GM21528 (cell line): ENCODE measurements around the gene RGS11.
"Not testable (repeated sequence)": the region's sequence is repeated elsewhere in the genome, so short reads cannot be mapped to it uniquely, and the experiment has no call there.

ENCODE experiments used
- ATAC-seq: cut with Tn5 transposase; IDR thresholded peaks from one replicate; pipeline ENCODE4 v1.9.1; 2021; ENCODE audit warnings: mild to moderate bottlenecking, moderate library complexity; ENCODE audit not compliant: unreplicated experiment, low FRiP score

RGS11 gene

DNA sequence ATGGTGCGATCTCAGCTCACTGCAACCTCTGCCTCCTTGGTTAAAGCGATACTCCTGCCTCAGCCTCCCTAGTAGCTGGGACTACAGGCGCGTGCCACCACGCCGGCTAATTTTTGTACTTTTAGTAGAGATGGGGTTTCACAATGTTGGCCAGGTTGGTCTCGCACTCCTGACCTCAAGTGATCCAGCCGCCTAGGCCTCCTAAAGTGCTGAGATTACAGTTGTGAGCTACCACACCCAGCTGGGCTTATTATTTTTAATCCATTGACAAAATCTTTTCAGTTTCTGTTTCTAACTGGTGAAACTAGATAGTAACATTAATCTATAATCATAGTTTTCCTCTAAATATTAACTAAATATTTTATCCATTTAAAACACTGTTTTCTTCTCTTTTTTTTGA, 35.2 kb downstream of the RGS11 start:
- ATAC-seq = no peak

DNA sequence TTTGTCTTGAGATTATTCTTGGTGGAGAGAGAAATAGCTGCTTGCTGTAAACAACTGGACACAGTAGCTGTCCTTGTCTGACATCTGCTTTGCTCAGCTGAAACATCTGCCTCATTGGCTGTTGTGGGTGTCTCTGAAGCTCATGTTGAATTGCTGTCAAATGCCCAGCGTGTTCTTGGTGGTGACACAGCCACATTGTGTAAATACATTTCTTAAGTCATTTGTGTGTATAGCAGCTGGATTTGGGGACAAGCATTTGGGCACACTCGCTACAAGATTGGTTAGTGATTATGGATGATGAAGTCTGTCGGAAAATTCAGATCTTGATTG, 35.8 kb downstream of the RGS11 start:
- ATAC-seq = no peak

DNA sequence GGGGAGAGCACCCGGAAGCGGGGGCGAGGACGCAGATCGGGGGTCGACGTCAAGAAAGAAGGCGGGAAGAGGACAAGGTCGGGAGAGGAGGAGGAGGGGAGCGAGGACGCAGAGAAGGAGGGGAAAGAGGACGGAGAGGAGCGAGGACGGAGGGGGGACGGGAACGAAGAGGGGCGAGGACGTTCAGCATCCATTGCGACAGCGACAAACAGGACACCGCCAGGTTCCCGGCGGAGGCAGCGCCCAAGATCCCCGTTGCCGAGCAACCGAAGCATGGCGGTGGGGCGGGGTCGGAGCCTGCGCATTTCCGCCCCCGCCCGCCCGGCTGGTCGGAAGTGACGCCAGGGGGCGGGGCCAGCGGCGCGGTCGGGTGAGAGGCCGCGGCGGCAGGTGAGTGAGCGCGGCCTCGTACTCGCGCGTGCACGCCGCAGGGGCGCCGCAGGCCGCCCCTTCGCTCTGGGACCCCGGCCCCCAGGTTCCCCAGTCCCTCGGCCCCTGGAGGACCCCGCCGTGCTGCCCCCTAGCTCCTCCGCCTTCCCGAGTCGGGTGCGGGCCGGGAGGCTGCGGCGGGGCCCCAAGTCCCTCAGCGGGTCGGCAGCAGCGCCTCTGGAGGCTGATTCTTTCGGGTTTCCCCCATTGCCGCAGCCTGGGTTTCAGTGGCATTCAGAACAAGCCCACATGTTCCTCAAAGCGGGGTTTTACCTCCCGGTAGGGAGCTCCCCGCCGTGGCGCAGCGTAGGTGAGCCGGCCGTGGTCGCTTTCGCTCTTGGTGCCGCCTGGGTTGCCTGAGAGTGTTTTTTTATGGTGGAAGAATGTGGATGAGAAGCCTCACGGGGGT, 41.1 kb downstream of the RGS11 start, which contains the start of gene FAM234A:
Gene FAM234A (plus strand): TSS at position 354 of the 838 bp plus-strand sequence. CDS start 19,593 bp downstream, outside the sequence.
- ATAC-seq = peak; percentile 80

DNA sequence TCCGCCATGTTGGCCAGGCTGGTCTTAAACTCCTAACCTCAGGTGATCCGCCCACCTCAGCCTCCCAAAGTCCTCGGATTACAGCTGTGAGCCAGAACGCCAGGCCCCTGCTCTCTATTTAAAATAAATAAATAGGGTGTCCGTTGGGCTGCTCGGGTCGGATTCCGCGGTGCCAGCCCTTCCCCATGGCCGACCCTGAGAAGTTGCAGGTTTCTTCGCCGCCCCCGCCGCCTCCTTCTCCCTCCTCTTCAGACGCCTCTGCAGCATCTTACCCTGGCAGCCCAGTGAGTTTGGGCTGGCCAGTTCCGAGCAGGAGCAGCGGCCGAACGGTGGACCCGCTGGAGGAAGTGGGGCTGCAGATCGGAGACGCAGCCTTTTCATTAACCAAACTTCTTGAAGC, 44.8 kb downstream of the RGS11 start:
- ATAC-seq = no peak

DNA sequence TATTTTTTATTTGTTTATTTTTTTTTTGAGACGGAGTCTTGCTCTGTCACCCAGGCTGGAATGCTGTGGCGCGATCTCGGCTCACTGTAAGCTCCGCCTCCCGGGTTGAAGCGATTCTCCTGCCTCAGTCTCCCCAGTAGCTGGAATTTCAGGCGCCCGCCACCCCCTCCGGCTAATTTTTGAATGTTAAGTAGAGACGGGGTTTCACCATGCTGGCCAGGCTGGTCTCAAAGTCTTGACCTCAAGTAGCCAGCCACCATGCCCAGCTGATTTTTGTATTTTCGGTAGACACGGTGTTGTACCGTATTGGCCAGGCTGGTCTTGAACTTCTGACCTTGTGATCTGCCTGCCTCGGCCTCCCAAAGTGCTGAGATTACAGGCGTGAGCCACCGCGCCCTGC, 45.4 kb downstream of the RGS11 start:
- not testable (repeated sequence) for ATAC-seq

DNA sequence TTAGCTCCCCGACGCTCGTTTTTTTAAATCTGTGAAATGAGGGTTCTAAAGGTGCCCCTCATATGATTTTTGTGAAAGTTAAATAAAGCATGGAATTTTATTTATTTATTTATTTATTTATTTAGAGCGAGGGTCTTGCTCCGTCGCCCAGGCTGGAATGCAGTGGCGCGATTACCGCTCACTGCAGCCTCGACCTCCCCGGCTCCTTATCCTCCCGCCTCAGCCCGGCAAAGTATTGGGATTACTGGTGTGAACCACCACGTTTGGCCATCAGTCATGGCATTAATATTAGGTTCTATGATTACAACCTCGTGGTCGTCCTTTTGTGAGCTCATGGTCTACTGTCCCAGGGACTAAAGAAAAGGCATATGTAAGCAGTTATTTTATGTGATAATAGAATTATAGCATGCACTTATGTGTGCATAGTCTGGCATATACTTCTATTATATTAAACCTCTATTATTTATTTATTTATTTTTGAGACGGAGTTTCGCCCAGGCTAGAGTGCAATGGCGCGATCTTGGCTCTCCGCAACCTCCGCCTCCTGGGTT, 45.9 kb downstream of the RGS11 start:
- no peak for ATAC-seq

DNA sequence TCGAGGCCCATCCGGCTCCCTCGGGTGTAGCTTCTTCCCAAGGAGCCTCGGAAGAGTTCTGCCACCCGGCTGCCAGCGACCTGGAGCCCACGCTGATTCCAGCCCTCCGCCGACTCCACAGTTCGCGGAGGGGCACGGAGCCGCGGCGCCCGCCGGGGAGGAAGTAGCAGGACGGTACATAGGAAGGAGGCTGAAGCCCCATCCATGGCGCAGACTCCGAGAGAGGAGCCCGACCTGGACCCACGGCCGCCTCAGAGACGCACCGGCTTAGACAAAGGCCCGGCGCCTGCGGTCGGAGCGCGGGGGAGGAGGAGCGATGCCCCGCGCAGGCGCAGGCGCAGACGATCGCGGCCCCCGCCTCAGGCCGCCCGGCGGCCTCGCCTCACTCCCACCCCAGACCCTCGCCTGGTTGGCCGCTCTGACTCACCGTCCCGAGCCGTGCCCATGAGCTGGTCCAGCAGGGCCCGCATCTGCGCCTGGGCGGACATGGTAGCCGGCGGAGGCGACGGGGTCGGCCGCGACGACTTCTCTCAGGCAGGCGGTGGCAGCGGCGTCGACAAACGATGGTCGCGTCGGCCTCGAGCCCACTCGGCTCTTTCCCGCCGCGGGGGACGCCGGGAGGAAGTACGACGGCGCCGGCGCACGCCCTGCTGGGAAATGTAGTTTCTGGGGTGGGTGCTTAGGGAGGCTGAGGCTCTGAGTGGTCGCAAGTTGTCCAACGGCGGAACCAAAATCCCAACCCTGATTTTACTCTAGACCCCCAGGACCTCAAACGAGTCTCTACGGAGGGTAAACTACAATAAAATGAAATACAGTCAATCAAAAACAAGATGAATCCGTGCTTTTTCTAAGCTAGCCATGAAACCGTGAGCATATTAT, 46.7 kb downstream of the RGS11 start, which contains the start of gene LUC7L:
Gene LUC7L (minus strand): TSS at position 598 of the 879 bp plus-strand sequence. CDS start 110 bp downstream, at position 488.
- ATAC-seq = peak; percentile 77

DNA sequence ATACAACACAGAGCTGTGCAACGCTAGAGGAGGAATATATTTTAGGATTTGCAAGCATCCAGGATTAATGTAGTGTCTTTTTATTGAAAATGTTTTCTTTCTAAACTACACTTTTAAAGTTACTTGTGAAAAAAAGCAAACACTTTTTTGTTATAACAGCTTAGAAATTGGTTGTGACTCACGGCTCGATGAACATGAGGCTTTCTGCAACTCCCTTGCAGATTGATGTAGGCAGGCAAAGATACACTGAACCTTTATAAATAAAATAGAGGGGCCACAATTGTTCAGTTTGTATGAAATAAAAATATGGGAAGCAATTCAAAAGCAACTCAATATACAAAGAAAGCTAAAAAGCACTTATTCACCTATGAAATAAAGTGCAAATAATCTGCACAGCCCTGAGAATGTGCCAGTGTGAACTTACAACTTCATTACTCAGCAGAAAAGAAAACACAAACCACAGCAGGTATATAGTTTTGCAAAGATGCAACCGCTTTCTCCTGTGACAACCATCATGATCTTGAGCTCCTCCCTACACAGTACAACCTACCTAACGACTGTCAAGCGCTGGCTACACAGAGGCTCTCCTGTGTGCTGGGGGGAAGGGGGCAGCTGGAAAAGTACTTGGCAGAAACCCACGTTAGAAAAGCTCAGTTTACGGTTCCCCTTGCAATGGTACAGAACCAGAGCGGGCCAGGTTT, 47.4 kb downstream of the RGS11 start:
- ATAC-seq = no peak

DNA sequence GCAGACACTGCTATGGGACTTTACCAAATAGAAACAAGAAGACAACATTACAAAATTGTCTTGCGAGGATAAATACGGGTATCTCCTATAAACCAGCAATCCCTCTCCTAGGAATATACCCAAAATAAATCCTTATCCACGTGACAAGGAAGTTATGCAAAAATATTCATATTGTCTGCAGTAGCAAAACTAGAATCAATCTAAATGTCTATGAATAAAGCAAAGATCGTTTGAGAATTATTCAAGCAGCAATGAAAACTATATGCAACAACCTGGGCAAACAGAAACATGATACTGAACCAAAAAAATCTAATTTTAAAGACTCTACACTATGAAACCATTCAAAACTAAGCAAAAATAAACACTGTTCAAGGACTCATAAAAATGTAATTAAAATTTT, 55.7 kb downstream of the RGS11 start:
- no peak for ATAC-seq
